Activated CD4-positive, alpha-beta memory T cell treated with anti-CD3 and anti-CD28 coated beads, Interleukin-2, amount 10 ng/mL, durations not matched to agents 7 days and 5 days (primary cell): ENCODE results near the gene CEP104. TPM values are rescaled to one million over a fixed set of nuclear protein-coding genes. Genes with fewer than 3 reads are reported as not detected.

Source experiments
- CTCF ChIA-PET: fragments of 350-600 bp; sonication (Branson Sonifier 250); formaldehyde crosslinking; loops from one replicate; lab custom pipeline; 2021; ENCODE audit warnings: antibody characterized with exemption, inconsistent platforms; lab: Charles Lee
- POLR2A ChIA-PET: fragments of 350-600 bp; sonication (Branson Sonifier 250); formaldehyde crosslinking; loops from one replicate; lab custom pipeline; 2021; ENCODE audit warnings: antibody characterized with exemption; lab: Charles Lee
- DNase-seq: peaks from one replicate; pipeline ENCODE4 v3.0.0-alpha.2; 2020
- H3K27ac Mint-ChIP-seq: one replicate; pipeline ENCODE4 v1.8.0; 2021; ENCODE audit warnings: mild to moderate bottlenecking, mixed read lengths
- H3K27me3 Mint-ChIP-seq: one replicate; pipeline ENCODE4 v1.8.0; 2021; ENCODE audit warnings: mixed read lengths
- H3K36me3 Mint-ChIP-seq: one replicate; pipeline ENCODE4 v1.8.0; 2021; ENCODE audit warnings: low read depth, mixed read lengths
- H3K4me1 Mint-ChIP-seq: one replicate; pipeline ENCODE4 v1.8.0; 2021; ENCODE audit warnings: mixed read lengths
- H3K4me3 Mint-ChIP-seq: one replicate; pipeline ENCODE4 v1.8.0; 2021; ENCODE audit warnings: mild to moderate bottlenecking, mixed read lengths
- H3K9me3 Mint-ChIP-seq: one replicate; pipeline ENCODE4 v1.8.0; 2021; ENCODE audit warnings: mixed read lengths
- total RNA-seq, 2 experiments: library from RNA; stranded (reverse); gene quantifications; one replicate each; pipeline ENCODE4 v1.2.3, GENCODE V29; 2021

CEP104 gene
- total RNA-seq, 2 experiments from 2014 or later: 43.0 to 46.0 TPM

DNA sequence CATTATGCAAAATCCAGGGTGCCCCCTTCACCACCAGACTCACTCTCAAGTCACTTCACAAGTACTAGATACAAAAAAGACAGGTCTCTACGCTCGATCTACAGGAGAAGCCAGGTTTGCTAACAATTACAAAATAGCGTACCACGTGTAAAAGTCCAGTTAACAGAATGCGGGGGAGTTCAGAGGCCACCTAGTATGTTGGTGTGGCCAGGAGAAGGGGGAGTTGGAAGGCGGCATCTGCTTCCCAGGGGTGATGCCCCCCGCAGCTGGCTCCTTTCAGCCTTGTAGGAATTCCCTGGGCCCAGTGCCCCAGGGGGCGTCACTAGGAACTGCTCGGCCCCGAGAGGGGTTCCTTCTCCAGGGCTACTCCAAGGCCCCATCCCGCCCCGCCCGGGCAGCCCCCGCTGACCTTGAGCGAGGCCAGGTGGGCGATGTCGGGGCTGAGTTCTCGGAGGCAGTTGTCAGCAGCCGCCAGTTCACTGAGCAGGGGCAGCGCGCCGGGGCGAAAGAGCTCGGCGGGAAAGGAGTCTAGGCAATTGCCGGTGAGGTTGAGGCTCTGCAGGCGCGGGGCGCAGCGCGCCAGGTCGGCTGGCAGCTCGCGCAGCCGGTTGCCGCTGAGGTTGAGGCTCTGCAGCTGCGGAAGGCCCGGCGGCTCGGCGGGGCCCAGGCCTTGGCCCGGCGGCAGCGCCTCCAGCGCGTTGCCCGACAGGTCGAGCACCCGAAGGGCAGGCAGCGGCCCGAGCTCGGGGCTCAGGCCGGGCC, 61.4 kb downstream of the CEP104 start:
- H3K27ac Mint-ChIP-seq: peak overlapping the region; percentile 29
- CTCF ChIA-PET: interaction anchor here (1.2 to 5.0 kb wide), 5 partner anchors 8 to 62 kb away, joined by 3 to 29 read pairs (median 6); partner anchors contain the start of genes CEP104 and DFFB
- H3K9me3 Mint-ChIP-seq: no peaks in the 10 kb centered on the region
- H3K4me1 Mint-ChIP-seq: peaks cover 42% of the 10 kb centered on the region
- peaks cover 2% of the 10 kb centered on the region for H3K27me3 Mint-ChIP-seq
- DNase-seq: peak; percentile 31
- peak overlapping the region; percentile 79 for H3K4me3 Mint-ChIP-seq
- H3K36me3 Mint-ChIP-seq: peaks cover 7% of the 10 kb centered on the region
- POLR2A ChIA-PET: interaction anchor here (1.0 to 3.0 kb wide), 8 partner anchors 8 to 1218 kb away, joined by 3 to 26 read pairs (median 8); partner anchors contain the start of genes C1orf174, CEP104 and DFFB

DNA sequence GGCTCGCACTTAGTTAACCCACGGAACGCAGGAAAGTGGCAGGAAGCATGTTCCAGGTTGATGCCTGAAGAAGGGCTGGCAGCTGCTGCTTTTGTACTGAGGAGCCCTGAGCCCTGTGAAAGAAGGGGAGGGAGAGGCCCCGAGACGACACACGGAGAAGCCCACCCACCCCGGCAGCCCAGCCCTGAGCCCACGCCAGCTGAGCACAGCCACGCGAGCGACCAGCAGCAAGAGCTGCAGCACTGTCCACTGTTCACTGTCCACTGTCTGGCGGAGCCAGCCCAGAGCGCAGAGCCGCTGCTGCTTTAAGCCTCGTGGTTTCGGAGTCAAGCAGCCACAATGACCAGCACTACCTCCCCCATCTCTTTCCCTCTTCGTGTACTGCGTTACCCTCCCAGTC, 66.1 kb downstream of the CEP104 start:
- ChIA-PET POLR2A (no interaction called here), CTCF (no interaction called here)
- no peak for DNase-seq
- H3K4me1 Mint-ChIP-seq: peaks cover 53% of the 10 kb centered on the region
- H3K27ac Mint-ChIP-seq: no peak overlapping the region
- no peaks in the 10 kb centered on the region for H3K27me3 Mint-ChIP-seq
- no peaks in the 10 kb centered on the region for H3K9me3 Mint-ChIP-seq
- peaks cover 18% of the 10 kb centered on the region for H3K36me3 Mint-ChIP-seq
- no peak overlapping the region for H3K4me3 Mint-ChIP-seq

GRCh38 chr1:3790500-3790923, 66.5 kb downstream of the CEP104 start:
- ChIA-PET POLR2A (no interaction called here), CTCF (no interaction called here)
- DNase-seq: no peak
- Mint-ChIP-seq H3K4me1 (peaks cover 53% of the 10 kb centered on the region), H3K9me3 (no peaks in the 10 kb centered on the region), H3K27ac (no peak overlapping the region), H3K36me3 (peaks cover 19% of the 10 kb centered on the region), H3K27me3 (no peaks in the 10 kb centered on the region), H3K4me3 (no peak overlapping the region)

GRCh38 chr1:3789421-3790300, 67.3 kb downstream of the CEP104 start:
- DNase-seq: no peak
- Mint-ChIP-seq H3K27ac (no peak overlapping the region), H3K4me3 (no peak overlapping the region), H3K36me3 (peaks cover 26% of the 10 kb centered on the region), H3K9me3 (no peaks in the 10 kb centered on the region), H3K27me3 (no peaks in the 10 kb centered on the region), H3K4me1 (peaks cover 46% of the 10 kb centered on the region)
- ChIA-PET CTCF (interaction anchor here (0.5 kb wide), 1 partner anchor 40 kb away, joined by 3 read pairs; no protein-coding TSS in a partner anchor), POLR2A (no interaction called here)

DNA sequence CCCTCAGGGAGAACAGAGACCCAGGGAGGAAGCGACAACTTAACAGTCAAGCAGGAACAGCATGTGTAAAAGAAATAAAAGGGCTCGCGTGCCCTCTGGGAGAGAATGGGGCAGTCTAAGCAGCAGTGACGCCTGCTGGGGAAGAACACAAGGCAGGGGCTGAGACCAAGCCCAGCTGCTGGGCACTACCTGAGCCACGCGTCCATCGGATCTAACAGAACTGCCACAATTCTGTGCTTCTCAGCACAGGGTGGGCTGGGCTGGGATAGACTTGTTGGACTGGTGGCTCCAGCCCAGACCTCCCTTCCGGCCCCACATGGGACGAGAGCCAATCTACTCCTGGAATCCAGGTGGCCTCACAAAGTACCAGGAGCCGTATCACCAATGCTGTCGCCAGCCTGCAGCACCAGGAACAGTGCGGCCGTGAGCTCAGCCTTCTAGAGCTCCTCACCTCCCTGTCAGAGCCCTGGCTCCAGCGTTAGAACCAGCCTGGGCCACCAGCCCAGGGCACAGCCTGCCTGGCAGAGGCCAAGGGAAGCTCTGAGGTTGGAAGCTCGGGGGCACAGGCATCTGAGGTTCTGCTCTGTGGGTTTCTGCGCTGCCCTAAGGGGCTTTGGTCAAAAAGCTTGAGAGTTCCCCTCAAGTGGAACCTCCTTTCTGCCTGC, 68.1 kb downstream of the CEP104 start:
- Mint-ChIP-seq H3K9me3 (no peaks in the 10 kb centered on the region), H3K27me3 (no peaks in the 10 kb centered on the region), H3K4me1 (peaks cover 38% of the 10 kb centered on the region), H3K4me3 (no peak overlapping the region), H3K36me3 (peaks cover 33% of the 10 kb centered on the region), H3K27ac (no peak overlapping the region)
- ChIA-PET CTCF (no interaction called here), POLR2A (no interaction called here)
- DNase-seq: no peak

- no peaks in the 10 kb centered on the region for H3K9me3 Mint-ChIP-seq
- peaks cover 33% of the 10 kb centered on the region for H3K36me3 Mint-ChIP-seq
- DNase-seq: no peak
- CTCF ChIA-PET: interaction anchor here (1.1 kb wide), 4 partner anchors 9 to 14 kb away, joined by 3 to 7 read pairs (median 4); partner anchors contain the start of gene LRRC47
- H3K4me3 Mint-ChIP-seq: no peak overlapping the region
- H3K4me1 Mint-ChIP-seq: peaks cover 29% of the 10 kb centered on the region
- POLR2A ChIA-PET: interaction anchor here (0.7 to 2.3 kb wide), 4 partner anchors 8 to 18 kb away, joined by 3 to 15 read pairs (median 4); partner anchors contain the start of gene LRRC47
- no peaks in the 10 kb centered on the region for H3K27me3 Mint-ChIP-seq
- peak overlapping the region; percentile 66 for H3K27ac Mint-ChIP-seq
Measured at GRCh38 chr1:3787745-3788605, 69.0 kb downstream of the CEP104 start.

GRCh38 chr1:3787349-3787715, 69.7 kb downstream of the CEP104 start:
- ChIA-PET CTCF (interaction anchor here (0.6 to 1.1 kb wide), 6 partner anchors 9 to 161 kb away, joined by 3 to 7 read pairs (median 3); partner anchors contain the start of genes LRRC47 and WRAP73), POLR2A (interaction anchor here (0.7 to 2.3 kb wide), 4 partner anchors 9 to 17 kb away, joined by 3 to 15 read pairs (median 4); partner anchors contain the start of gene LRRC47)
- Mint-ChIP-seq H3K27ac (peak overlapping the region; percentile 66), H3K4me3 (no peak overlapping the region), H3K9me3 (no peaks in the 10 kb centered on the region), H3K36me3 (peaks cover 31% of the 10 kb centered on the region), H3K4me1 (peaks cover 23% of the 10 kb centered on the region), H3K27me3 (no peaks in the 10 kb centered on the region)
- DNase-seq: peak; percentile 72

- Mint-ChIP-seq H3K36me3 (peaks cover 30% of the 10 kb centered on the region), H3K4me3 (no peak overlapping the region), H3K9me3 (no peaks in the 10 kb centered on the region), H3K27ac (peak overlapping the region; percentile 66), H3K27me3 (no peaks in the 10 kb centered on the region), H3K4me1 (peaks cover 22% of the 10 kb centered on the region)
- CTCF ChIA-PET: interaction anchor here (0.6 to 2.0 kb wide), 7 partner anchors 8 to 161 kb away, joined by 3 to 7 read pairs (median 3); partner anchors contain the start of genes LRRC47 and WRAP73
- POLR2A ChIA-PET: interaction anchor here (0.7 to 2.3 kb wide), 4 partner anchors 8 to 16 kb away, joined by 3 to 15 read pairs (median 4); partner anchors contain the start of gene LRRC47
- DNase-seq: no peak
Measured at GRCh38 chr1:3786468-3787348, 70.3 kb downstream of the CEP104 start.

GRCh38 chr1:3785456-3786157, 71.4 kb downstream of the CEP104 start:
- no peaks in the 10 kb centered on the region for H3K27me3 Mint-ChIP-seq
- CTCF ChIA-PET: interaction anchor here (2.0 kb wide), 1 partner anchor 11 kb away, joined by 6 read pairs; the partner anchor contains the start of gene LRRC47
- no peak overlapping the region for H3K27ac Mint-ChIP-seq
- no peak overlapping the region for H3K4me3 Mint-ChIP-seq
- peaks cover 37% of the 10 kb centered on the region for H3K36me3 Mint-ChIP-seq
- H3K4me1 Mint-ChIP-seq: peaks cover 22% of the 10 kb centered on the region
- POLR2A ChIA-PET: interaction anchor here (0.7 kb wide), 1 partner anchor 10 kb away, joined by 3 read pairs; the partner anchor contains the start of gene LRRC47
- no peak for DNase-seq
- no peaks in the 10 kb centered on the region for H3K9me3 Mint-ChIP-seq

DNA sequence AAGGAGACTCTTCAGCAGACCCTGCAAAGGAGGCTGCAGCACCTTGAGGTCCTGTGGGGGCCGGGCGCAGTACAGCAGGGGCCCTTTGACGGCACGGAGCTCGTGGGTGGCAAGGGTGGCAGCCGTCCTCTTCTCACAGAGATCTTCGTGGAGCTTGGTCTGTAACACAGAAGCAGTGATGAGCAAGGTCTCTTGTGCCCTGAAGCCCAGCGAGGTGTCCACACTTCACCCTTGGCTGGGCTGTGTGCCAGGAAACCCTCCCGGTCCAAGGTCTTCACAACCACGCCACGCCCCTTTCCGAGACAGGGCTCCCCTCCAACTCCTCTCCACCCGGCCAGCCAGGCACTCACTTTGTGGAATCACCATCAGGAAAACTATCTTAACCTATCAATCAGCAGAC, 72.0 kb downstream of the CEP104 start:
- Mint-ChIP-seq H3K4me1 (peaks cover 22% of the 10 kb centered on the region), H3K27me3 (no peaks in the 10 kb centered on the region), H3K36me3 (peaks cover 42% of the 10 kb centered on the region), H3K4me3 (no peak overlapping the region), H3K9me3 (no peaks in the 10 kb centered on the region), H3K27ac (no peak overlapping the region)
- DNase-seq: no peak
- CTCF ChIA-PET: interaction anchor here (2.0 kb wide), 1 partner anchor 11 kb away, joined by 6 read pairs; the partner anchor contains the start of gene LRRC47
- POLR2A ChIA-PET: interaction anchor here (0.7 kb wide), 1 partner anchor 11 kb away, joined by 3 read pairs; the partner anchor contains the start of gene LRRC47
